RWPE2 (cell line): ENCODE results near the gene ASB1.
"Not testable (repeated sequence)": the region's sequence is repeated elsewhere in the genome, so short reads cannot be mapped to it uniquely, and the experiment has no call there.

Experiments
- ATAC-seq: fragments of 200-7000 bp; cut with Tn5 transposase; 3 replicates; pipeline ENCODE4 v1.9.1; 2021; ENCODE audit warnings: low read depth
- DNase-seq: peaks from one replicate; pipeline ENCODE4 v3.0.0-alpha.2; 2020; ENCODE audit warnings: low spot score
- H3K27ac ChIP-seq: fragments of 450-650 bp; 2 replicates; pipeline ENCODE4 v1.5.1; 2017; ENCODE audit warnings: mild to moderate bottlenecking; ENCODE audit not compliant: poor library complexity, severe bottlenecking
- H3K27me3 ChIP-seq: fragments of 250-450 bp; sonication (Bioruptor Pico); 2 replicates; pipeline ENCODE4 v1.5.1; 2021; ENCODE audit warnings: mild to moderate bottlenecking, moderate library complexity; ENCODE audit not compliant: insufficient read depth, poor library complexity, severe bottlenecking
- H3K36me3 ChIP-seq: fragments of 250-450 bp; sonication (Bioruptor Pico); 2 replicates; pipeline ENCODE4 v1.5.1; 2020; ENCODE audit warnings: low read depth, mild to moderate bottlenecking, moderate library complexity
- H3K4me1 ChIP-seq: fragments of 250-450 bp; sonication (Bioruptor Pico); 2 replicates; pipeline ENCODE4 v1.5.1; 2021; ENCODE audit warnings: mild to moderate bottlenecking, moderate library complexity; ENCODE audit not compliant: insufficient read depth, poor library complexity, severe bottlenecking
- H3K4me3 ChIP-seq: fragments of 250-450 bp; sonication (Bioruptor Pico); 2 replicates; pipeline ENCODE4 v1.5.1; 2021; ENCODE audit warnings: mild to moderate bottlenecking, moderate library complexity; ENCODE audit not compliant: severe bottlenecking
- H3K9me3 ChIP-seq: fragments of 250-450 bp; sonication (Bioruptor Pico); 2 replicates; pipeline ENCODE4 v1.5.1; 2021; ENCODE audit warnings: mild to moderate bottlenecking, moderate library complexity; ENCODE audit not compliant: severe bottlenecking
- TF ChIP-seq, protein P1 (sequence below): fragments of 450-650 bp; IDR thresholded peaks from one replicate; pipeline ENCODE4 v1.5.1; 2017; ENCODE audit warnings: mild to moderate bottlenecking, moderate library complexity; ENCODE audit not compliant: poor library complexity, severe bottlenecking

Gene ASB1

DNA sequence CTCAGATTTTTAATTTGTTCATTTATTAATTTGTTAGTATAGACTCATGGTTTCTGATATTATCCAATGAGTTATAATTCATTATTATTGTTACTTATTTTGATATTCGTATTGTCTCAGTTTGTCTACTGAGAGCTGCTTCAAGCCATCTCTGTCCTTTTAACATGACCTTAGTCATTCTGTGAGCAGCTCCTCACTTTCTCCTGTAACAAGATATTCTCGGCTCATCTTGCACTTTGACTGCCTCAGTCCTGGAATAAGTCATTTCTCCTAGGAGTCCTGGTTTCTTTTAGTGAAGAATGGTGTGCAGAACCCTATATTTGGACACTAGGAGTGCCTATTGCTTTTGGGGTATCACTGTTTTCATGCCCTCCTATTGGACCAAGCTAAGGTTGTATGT lies 13.2 kb downstream of the ASB1 start:
- DNase-seq = no peak
- peaks cover 96% of the 10 kb centered on the region for H3K36me3 ChIP-seq

DNA sequence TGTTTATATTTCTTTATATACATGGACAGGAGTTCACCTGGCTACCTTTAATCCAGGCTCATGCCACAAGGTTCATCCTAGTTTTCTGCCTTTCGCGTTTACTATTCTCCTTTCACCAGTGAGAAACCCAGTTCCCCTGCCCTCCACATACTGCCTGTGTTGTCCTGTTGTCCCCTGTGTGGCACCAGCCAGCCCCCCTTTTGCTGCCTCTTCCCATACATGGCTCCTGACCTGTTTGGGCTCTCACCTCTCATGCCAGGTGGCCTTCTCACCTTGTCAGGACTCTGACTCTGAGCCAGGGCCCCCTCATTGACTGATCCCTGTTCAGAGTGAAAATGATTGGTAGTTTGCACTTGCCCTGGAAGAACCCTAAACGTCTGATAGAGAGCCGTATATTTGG lies 13.6 kb downstream of the ASB1 start:
- Histone ChIP-seq H3K36me3 (peaks cover 96% of the 10 kb centered on the region), H3K27me3 (no peaks in the 10 kb centered on the region), H3K27ac (peak overlapping the region; percentile 100), H3K9me3 (no peaks in the 10 kb centered on the region), H3K4me1 (peaks cover 73% of the 10 kb centered on the region), H3K4me3 (no peak overlapping the region)
- no peak for DNase-seq
- ATAC-seq = no peak
- TF ChIP-seq, protein P1, sequence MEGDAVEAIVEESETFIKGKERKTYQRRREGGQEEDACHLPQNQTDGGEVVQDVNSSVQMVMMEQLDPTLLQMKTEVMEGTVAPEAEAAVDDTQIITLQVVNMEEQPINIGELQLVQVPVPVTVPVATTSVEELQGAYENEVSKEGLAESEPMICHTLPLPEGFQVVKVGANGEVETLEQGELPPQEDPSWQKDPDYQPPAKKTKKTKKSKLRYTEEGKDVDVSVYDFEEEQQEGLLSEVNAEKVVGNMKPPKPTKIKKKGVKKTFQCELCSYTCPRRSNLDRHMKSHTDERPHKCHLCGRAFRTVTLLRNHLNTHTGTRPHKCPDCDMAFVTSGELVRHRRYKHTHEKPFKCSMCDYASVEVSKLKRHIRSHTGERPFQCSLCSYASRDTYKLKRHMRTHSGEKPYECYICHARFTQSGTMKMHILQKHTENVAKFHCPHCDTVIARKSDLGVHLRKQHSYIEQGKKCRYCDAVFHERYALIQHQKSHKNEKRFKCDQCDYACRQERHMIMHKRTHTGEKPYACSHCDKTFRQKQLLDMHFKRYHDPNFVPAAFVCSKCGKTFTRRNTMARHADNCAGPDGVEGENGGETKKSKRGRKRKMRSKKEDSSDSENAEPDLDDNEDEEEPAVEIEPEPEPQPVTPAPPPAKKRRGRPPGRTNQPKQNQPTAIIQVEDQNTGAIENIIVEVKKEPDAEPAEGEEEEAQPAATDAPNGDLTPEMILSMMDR = no peak

More for the DNA sequence above, 13.2 kb downstream of the ASB1 start:
- H3K4me3 ChIP-seq = no peak overlapping the region
- H3K27me3 ChIP-seq = no peaks in the 10 kb centered on the region
- no peak for ATAC-seq
- H3K9me3 ChIP-seq = no peaks in the 10 kb centered on the region
- TF ChIP-seq, protein P1 = no peak
- H3K4me1 ChIP-seq = peaks cover 78% of the 10 kb centered on the region
- H3K27ac ChIP-seq = peak overlapping the region; percentile 100

DNA sequence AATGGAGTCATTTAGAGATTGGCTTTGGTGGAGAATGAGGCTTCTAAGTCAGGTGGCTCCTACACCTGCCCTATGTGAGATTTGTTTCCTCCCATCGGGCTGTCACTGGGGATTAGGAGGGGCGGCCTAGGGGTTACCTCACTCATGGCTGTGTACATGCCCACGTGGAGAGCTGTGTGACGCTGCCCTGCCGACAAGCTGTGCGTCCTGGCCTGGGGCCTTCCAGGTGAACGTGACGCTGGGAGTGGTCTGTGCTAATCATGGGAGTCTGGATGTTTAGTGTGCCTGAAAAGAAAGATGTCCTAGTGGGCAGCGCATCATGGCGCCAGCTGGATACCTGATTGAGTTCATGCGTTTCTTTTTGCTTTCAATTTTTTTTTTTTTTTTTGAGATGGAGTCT lies 14.0 kb downstream of the ASB1 start:
- Histone ChIP-seq H3K27me3 (no peaks in the 10 kb centered on the region), H3K9me3 (no peaks in the 10 kb centered on the region), H3K36me3 (peaks cover 96% of the 10 kb centered on the region), H3K27ac (peak overlapping the region; percentile 100), H3K4me1 (peaks cover 69% of the 10 kb centered on the region), H3K4me3 (no peak overlapping the region)
- ATAC-seq (no peak), DNase-seq (no peak)
- TF ChIP-seq, protein P1 = no peak

DNA sequence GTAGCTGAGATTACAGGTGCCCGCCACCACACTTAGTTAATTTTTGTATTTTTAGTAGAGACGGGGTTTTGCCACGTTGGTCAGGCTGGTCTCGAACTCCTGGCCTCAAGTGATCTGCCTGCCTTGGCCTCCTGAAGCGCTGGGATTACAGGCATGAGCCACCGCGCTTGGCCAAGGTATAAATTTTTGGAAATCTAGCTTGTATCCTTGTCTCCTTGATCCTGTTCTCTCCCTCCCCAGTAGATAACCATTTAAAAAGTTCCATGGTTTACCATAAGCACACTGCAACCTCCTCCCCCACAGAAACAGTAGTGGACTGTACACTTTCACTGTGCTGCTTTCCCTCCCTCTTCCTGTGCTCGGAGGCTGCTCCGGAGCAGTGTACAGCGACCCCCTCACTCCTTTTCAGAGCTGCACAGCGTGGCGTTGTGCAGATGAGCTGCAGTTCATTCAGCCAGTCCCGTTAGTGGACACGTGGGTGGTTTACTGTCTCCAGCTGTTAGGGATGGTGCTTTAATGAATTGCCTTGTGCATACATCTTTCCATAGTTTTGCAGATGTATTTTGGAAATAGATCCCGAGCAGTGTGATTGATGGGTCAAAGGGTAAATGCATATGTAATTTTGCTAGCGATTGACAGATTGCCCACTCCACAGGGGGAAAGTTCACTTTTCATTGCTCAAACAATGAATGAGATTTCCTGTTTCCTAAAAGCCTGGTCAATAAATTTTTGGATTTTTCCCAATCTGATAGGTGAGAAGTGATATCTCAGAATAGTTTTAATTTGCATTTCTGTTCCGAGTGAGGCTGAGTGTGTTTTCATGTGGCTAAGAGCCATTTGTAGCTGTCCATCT lies 14.8 kb downstream of the ASB1 start:
- peaks cover 96% of the 10 kb centered on the region for H3K36me3 ChIP-seq
- peaks cover 62% of the 10 kb centered on the region for H3K4me1 ChIP-seq
- ATAC-seq (no peak), DNase-seq (no peak)
- H3K4me3 ChIP-seq = no peak overlapping the region
- TF ChIP-seq, protein P1 = no peak
- no peaks in the 10 kb centered on the region for H3K27me3 ChIP-seq
- peak overlapping the region; percentile 100 for H3K27ac ChIP-seq
- H3K9me3 ChIP-seq = no peaks in the 10 kb centered on the region

DNA sequence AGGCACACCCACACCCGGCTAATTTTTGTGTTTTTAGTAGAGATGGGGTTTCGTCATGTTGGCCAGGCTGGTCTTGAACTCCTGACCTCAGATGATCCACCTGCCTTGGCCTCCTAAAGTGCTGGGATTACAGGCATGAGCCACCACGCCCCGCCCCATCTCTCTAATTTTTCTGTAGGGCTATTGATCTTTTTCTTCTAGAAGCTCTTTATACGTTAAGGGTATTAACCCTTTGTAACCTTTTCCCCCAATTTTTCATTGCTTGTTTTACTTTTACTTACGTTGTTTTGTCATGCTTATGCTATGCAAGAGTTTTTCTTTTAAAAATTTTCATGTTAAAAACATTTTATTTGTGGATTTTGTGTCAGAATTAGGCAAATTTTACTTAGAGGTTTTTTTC lies 15.5 kb downstream of the ASB1 start:
- H3K9me3 ChIP-seq, H3K27me3 ChIP-seq, H3K4me3 ChIP-seq, ATAC-seq, DNase-seq: not testable (repeated sequence)
- Histone ChIP-seq H3K36me3 (peaks cover 96% of the 10 kb centered on the region), H3K4me1 (peaks cover 55% of the 10 kb centered on the region), H3K27ac (peak overlapping the region; percentile 100)
